GM18502 (cell line): ENCODE data around the gene CNIH3.

Experiments
- ATAC-seq: cut with Tn5 transposase; IDR thresholded peaks from one replicate; pipeline ENCODE4 v1.9.1; 2021; ENCODE audit warnings: mild to moderate bottlenecking; ENCODE audit not compliant: unreplicated experiment, poor library complexity

Gene CNIH3

DNA sequence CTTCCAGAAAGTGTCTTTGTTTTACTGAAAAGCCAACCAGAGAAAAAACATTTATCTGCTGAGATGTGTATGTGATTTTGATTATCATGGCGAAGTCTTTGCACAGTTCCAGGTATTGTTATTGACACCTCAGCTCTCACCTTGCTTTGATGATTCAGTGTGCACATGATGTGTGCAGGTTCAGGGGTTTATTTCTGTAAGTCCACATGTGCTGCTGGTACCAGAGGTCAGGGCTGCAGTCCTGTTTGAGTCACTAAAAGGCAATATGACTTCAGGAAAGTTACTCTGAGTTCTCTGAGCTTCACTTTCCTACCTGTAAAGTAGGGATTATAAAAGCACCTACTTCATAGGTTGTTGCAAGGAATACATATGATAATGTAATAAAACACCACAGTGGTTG lies 97.1 kb downstream of the CNIH3 start:
- no peak for ATAC-seq

DNA sequence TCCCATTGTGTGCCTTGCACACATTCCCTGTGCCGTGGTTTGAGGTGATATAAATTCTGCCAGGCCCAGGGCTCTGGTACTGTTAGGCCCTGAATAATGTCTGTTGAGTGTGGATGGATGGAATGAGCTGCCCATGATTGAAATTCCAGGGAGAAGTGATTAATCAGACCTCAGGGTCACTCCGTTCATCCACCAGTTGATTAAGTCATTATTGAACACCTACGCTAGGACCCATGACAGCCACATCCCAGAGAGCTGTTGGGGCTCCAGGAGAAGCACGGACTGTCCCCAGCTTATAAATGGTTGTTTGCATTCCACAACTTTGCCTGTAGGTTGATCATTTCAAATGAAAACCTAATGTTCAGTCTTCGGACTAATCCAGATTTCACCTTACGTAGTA lies 98.4 kb downstream of the CNIH3 start:
- no peak for ATAC-seq

DNA sequence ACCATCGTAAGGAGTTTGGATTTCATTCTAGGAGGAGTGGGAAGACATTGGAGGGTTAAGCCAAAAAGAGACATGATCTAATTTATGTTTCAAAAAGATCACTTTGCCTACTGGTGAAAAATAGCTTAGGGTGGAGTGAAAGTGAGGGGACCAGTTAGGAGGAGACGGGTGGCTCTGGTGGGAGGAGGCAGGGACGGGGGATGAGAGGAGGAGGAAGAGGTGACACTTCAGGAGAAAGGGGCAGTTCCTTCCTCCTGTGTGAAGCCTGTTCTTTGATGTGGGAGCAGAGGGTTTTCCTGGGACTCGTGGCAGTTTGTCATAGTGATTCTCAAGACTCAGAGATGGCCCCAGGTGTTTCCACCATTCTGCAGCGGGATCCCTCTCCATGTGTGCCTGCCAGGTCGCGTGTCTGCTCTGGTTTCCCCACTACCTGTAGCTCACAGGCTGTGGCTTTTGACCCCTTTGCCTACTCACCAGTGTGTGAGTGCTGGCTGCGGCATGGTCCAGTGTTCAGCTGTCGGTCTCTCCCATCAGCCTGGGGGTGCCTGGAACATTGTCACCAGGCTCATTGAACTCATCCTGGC lies 102.4 kb downstream of the CNIH3 start:
- ATAC-seq = no peak

DNA sequence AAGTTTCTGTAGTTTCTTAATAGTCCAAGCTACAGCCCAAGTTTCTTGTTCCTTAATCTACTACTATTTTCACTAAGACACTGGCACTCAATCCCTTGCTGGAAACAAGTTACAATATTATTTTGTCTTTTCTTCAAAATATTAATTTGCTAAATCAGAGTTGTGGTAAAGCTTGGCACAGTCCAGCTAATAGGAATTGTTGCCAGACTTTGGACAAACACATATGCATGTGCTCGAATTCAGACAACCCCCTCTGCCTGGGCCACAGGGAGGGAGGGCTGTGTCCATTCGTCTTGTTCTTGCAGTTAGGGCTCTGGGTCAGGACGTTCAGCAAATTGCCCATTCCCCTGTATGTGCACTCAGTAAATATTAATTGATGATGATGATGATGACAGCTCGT lies 103.6 kb downstream of the CNIH3 start:
- ATAC-seq = no peak

DNA sequence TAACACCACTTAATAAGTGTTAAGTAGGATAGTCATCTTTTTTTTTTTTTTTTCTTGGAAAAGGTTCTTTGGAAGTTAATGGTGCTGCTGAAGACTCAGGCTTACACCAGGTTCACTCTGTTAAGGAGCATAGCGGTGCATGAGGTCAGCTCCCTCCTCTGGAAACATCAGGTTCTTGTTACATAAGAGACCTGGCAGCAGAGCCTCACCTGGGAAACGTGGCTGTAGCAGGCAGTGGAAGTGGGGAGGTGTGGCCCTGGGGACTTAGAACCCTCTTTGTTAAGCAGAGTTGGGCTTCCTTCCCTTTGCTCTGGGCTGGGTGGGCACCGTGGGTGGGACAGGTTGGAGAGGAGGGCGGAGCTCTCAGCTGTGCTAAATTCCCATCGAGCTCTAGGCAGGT lies 104.1 kb downstream of the CNIH3 start:
- ATAC-seq = no peak

DNA sequence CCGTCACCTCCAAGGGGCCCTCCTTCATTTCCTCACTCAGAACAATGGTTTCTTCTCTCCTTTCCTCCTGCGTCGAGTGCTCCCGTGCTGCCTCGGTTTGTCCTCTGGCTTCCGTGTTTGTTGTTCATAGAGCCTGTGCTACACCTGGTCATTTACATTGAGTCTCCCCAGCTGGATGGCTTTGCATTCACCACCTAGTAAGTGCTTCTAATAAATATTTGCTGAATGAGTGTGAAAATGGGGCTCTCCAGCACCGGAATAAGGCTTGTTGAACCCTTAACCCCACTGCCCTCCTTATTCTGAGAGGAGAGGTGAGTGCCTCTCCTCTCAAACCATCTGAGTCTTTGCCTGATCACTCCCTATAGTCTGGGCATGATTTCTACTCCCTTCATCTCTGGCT lies 104.9 kb downstream of the CNIH3 start:
- no peak for ATAC-seq

DNA sequence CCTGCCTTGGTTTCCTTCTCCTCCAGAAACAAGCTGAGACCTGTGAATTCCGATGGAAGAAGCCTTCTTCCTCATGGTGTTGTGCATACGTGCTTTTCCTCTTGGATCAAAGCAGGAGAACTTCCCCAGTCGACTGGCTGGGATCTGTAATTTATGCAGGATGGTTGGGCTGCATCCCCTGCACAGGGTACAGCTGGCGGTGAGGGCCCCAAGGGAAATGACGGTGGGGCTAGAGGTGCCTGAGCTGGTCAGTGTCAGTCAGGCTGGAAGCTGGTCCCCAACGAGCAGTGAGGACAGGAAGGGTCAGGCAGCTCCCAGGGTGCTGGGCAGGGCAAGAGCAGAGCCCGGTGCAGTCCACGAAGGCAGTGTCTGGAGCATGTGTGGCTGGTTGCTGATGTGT lies 106.7 kb downstream of the CNIH3 start:
- no peak for ATAC-seq

DNA sequence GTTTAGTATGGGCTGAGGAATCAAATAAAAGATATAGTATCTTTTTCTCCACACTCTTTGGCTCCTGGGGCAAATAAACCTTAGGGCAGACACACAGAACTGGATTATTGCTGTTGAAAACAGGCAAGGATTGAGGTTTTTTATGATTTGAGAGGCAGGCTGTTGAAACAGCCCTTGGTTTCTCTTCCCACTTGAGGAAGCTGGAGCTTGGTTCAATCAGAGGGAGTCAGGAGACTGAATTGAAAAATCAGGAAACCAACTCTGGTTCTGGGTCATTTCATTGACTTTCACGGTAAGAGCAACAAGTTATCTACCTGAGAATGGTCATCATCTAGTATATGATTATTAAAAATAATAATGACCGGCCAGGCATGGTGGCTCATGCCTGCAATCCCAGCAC lies 108.4 kb downstream of the CNIH3 start:
- no peak for ATAC-seq

DNA sequence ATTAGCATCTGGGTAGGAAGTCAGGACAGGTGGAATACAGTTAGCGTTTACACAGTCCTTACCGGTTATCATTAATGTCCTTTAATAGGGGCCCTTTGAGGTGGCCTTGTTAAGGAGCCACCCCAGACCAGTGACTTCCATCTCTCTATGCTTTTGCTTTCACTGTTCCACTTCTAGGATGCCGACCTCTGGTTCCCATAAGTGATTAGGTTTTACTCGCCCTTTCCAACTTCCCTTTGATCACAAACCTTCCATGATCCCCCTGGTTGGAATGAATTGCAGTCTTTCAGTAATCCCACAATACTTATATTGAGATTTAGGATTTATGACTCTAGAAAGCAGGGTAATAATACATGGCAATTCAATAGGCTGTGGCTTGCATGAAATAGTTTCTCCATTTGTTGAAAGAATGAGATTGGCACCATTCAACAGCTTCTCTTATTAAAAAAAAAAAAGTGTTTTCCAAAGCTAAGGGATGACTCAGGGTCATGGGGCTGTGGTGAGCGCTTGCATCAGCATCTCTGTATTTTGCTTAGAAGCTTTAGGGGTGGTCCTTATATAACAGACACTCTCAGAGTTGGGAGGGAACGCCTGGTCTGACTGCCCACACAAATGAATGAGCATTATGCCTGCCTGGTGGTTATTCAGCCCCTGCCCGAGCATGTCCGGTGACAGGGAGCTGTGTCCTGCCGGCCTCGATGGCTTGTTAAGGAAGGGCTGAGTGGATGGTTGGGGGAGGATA lies 110.5 kb downstream of the CNIH3 start:
- no peak for ATAC-seq

DNA sequence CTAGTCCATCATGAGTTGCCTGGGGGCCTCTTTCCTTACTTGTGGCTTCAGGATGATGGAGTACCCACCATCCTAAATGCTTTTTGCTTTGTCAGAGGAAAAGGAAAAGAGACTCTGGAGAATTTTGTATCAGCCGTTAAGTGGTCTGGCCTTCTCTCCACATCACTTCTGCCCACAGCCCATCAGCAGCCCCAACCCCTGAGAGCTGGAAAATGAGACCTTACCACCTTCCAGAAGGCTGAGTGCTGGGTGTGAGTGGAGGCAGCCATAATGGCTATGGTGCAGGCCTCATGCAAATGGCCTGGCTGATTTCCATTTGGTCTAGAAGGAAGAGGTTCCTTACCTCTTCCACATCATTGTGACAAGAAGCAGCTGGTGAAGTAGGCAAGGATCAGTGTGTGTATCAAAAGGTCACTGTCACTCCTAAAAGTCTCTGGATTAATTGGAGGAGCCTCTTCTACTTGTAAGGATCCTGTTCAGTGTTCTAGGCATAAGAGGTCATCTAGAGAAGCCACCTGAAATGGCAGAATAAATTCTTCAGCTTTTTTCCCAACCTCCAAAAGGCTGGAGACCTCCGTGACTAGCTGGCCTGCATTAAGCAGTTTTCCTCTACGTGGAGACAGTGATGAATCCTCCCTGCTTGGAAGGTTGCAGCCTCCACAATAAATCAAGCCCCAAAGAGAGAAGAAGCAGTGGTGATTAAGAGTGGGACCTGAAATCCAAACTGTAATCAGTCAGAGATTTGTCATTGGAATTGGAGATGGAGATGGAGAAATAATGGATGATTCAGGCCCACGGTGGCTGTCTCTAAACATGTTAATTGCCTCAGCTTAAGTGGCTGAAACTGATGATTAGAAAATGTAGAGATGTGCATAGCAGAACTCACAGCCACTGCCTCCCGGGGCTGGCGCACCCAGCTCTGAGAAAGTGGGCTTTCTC lies 111.5 kb downstream of the CNIH3 start:
- no peak for ATAC-seq

DNA sequence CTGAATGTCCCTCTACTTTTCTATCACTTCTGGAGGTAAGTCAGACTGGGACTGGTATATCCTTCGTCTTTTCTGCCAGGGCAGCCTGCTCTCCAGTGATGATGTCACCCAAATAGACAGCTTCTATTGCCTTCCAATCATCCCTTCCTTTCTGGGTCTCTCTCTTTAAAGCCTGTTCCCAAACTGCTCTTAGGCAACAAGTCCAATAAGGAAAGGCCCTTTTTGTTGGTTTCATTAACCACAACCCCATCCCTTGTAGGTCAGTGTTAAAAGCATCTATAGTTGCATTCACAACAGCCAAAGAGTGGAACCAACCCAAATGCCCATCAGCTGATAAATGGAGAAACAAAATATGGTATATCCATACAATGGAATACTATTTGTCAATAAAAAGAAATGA lies 114.4 kb downstream of the CNIH3 start:
- ATAC-seq = no peak

DNA sequence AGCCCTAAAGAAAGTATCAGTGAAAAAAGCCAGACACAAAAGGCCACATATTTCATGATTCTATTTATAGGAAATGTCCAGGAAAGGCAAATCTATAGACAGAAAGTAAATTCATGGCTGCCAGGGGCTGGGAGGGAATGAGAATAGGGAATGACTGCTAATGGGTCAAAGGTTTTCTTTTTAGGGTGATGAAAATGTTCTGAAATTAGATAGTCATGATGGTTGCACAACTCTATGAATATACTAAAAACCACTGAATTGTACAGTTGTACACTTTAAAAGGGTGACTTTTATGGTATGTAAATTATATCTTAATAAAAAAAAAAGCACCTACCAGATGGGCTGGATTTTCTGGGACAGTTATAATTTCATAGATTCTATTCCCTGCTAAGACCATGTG lies 114.8 kb downstream of the CNIH3 start:
- ATAC-seq = no peak

DNA sequence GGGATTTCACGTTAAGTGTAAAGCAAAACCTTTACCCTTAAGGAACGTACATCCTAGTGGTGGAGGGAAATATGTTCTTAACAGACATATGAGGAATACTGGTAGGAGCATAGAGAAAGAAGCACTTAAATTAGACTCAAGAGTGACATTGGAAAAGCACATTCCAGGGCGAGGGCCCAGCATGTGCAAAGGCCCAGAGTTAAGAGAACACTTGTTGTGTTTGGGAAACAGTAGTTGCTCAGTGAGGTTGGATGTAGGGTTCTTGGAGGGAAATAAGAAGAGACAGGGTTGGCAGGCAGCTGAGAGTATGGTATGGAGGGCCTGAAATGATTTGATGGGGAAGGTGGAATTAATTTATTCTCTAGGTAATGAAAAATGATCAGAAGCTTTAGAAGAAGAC lies 115.5 kb downstream of the CNIH3 start:
- no peak for ATAC-seq

DNA sequence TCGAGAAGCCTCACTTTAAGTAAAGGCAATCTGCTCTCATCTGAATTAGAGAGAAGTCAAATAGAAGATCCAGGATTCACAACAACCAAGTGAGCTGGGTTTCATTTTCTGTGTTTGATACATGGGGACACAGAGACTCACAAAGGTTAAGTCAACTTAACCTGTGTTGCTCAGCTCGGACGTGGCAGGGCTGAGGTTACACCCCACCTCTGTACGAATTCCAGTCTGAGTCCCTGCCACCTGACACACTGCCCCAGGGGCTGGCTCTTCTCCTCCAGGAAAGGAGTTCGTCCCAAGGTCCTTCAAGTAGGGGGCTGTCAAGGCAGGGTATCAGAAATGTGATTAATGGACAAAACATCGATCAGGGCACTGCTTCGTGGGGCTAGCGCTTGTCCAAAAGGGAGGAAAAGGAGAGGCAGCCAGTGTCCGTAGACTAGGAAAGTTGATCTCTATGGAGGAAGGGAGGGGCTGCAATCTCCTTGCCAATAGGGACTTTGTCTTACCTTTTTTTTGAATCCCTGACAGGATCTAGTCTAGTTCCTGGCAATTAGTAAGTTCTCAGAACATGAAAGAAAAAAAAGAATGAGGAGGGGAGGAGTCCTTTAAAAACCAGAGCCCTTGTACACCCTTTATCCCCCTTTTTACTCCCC lies 116.4 kb downstream of the CNIH3 start:
- no peak for ATAC-seq

DNA sequence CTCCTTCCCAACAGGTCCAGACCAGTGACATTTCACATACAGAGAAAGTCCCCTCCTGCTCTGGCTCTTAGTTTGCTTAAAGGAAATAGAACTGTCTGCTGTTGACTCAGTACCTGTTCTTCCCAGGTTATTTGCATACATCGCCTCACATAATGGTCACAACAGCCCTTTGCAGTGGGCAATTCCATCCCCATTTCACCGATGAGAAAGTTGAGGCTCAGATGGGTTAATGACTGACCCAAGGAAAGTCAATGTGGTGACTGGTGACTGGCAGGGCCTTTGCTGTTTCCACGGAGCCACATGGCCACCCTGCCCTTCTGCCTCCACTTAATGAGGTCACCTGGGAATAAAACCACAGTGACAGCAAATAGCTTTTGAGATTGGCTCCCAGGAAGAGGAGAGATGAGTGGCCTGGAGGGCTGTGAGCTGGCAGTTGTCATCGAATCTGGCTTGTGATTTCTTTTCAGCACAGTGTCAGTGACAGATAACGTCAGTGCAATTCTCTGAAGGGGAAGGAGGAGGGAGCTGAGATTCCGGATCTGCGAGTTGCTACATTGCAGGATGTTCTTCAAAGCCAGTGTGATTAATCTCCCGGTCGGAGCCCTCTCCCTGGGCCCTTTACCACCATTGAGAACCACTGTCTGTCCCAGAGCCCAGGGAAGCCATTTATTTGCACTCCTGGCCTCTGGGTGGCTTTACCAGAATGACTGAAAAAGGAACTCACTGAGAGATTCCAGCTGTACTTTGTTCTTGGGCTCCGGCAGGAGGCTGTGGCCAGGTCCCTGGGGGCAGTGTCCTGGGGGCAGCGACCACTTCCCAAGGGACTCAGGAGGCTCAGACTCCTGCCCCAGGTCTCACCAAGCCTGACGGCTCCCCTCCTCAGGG lies 117.2 kb downstream of the CNIH3 start:
- ATAC-seq = peak; percentile 58

DNA sequence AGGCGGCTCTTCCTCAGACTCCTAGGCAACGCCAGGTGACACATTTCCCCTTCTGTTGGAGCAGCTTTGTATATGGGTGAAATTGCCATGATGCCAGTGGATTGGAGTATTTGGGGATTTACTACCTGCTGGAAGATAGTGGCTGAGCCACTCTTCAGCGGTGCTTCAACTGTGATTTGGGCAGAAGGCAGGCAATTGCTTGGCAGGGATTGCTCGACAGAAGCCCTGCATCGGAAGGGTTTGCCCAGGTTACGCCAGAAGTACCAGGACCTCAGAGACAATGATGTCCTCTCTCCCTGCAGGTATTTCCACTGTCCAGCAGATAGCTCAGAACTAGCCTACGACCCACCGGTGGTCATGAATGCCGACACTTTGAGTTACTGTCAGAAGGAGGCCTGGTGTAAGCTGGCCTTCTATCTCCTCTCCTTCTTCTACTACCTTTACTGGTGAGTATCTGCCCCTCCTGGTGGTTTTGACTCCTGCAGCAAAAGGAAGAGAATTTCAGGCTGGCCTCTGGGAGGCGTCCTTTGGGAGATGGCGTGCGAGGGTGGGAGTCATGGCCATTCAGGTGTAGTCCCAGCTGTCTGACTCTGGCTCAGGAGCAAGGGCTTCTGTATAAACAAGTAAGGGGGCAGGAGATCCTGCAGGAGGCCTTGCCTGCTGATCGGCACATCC lies 118.3 kb downstream of the CNIH3 start:
- ATAC-seq = no peak

DNA sequence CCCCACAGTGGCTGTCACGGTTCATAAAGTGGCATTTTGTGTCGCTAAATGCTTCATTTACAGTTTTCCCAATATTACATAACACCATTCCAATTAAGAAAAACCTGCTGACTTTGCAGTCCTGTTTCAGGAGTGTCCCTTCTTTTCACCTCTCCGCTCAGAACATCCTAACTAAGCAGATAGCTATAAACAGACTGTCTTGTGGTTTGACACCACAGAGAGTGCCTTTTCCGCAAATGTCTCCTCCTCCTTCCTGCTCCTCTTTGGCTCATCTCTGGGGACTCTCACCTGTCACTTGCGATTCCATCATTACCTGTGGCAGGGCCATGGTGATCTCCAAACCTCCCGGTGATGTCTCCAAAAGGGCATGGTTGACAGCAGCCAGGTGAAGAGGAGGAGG lies 119.0 kb downstream of the CNIH3 start:
- ATAC-seq = no peak

DNA sequence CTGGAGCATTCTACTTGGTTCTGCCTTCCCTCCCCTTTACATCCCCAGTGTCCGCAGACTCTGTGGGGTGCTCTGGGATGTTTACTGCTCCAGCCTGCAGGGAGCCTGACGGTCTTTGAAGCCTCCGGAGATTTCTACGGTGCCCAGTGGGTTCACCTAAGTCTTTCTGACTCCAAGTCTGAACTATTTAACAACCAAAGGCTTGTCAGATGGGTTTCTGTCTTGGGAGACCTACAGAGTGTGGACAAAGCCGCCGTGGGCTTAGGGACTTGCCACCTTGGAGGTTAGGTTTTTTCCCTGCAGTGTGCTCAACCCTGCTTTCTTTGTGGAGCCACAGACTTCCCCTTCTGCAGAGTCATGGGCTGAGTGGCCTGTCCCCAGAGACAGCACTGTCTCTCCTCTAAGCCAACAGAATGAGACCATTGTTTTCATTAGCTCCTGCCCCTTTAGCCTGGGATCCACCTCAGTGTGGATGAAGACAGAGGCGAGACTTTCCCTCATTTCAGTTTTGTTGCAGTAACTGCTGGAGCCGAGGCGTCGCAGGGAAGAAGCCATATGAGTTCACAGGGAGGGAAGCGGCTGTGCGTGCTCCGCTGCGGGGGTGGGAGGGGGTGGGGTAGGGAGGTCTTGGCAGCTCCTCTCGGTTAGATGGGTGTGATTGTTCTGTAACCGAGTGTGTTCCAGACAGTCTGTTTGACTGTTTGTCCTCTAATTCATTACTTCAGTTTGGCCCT lies 120.7 kb downstream of the CNIH3 start:
- ATAC-seq = peak; percentile 63

DNA sequence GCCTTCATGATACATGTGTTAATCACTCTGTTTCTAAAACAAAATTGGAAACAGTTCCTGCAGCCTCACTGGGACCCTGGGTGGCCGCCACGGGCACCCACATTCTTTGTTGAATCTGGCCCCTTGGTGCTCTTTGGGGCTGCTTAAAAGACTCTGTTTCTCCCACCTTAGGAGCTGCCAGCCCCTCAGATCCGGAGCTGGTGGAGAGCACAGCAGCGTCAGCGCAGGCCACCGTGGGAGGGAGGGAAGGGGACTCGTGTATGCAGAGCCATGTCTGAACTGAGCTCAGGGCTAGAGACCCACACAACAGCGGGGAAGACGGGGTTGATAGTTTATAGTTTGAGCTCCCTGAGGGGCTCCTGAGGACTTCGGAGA lies 121.2 kb downstream of the CNIH3 start:
- ATAC-seq = no peak
